GM18861 (cell line): Measurements from ENCODE around the gene SRCAP.

Experiments
- ATAC-seq: cut with Tn5 transposase; IDR thresholded peaks from one replicate; pipeline ENCODE4 v1.9.1; 2021; ENCODE audit not compliant: unreplicated experiment

Gene SRCAP

DNA sequence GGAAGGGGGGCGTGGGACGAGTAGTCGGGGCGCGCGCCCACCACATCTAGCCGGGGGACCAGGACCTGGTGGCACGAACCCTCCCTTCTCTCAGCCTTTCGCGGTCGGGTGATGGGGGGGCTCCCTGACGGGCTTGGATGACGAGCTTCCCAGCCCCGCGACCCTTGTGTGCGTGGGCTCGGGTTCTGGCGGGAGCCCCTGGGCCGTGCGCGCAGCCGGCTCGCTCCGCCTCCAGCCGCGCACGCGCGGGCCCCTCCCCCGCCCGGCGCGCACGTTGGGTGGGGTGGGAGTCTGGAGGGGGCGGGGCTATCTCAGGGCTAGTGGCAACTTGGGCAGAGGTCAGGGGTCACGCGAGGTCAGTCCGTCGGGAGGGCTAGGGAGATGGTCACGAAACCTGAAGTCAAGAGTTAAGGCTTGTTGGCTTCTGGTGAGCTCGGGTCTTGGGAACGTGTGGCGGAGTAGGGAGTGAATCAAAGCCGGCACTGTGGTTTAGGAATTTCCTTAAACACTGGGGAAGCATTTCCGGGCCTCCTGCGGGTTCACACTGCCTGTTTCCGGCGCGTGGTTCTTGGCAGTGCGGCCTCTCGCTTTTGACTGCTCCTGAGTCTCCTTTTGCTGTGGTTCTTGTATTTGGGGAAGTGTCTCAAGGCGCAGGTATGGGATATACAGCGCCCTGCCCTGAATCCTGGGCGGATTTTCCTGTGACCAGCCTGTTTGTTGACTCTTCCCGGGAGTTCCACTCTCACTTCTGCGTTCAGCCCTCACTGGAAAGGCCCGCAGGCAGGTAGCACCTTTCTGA is at the start of gene SRCAP:
TSS of gene SRCAP (plus strand) at position 356 of the 799 bp plus-strand sequence. CDS start 1,654 bp downstream, outside the sequence.
- ATAC-seq = peak; percentile 15

DNA sequence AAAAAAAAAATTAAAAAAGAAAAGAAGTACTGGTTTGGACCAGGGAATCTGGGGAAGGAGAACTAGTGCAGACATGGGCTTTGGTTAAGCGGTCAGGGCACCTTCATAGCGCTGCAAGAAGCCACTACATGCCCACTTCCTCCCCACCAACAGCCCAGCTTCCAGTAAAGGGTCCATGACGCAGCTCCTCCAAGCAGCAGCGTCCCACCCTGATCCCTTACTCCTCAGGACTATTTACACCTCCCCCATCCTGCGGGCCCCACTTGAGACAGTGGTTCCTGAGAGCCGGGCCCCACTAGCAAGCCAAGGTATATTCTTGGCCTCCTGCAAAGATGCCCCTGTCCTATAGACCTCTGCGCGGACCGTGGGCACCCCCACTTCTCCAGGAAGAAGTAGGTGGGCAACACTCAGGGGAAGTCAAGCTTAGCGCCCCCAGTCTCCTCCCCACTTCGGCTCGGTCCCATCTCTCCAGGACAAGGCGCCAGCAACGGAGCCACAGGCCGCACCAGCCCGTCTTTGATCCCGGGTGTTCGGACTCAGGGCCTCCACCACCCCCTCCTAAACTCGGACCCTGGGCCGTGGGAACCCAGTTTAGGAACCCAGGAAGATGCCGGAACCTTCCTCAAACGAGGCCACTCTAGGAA is 49.1 kb upstream of the SRCAP start:
- ATAC-seq = no peak

DNA sequence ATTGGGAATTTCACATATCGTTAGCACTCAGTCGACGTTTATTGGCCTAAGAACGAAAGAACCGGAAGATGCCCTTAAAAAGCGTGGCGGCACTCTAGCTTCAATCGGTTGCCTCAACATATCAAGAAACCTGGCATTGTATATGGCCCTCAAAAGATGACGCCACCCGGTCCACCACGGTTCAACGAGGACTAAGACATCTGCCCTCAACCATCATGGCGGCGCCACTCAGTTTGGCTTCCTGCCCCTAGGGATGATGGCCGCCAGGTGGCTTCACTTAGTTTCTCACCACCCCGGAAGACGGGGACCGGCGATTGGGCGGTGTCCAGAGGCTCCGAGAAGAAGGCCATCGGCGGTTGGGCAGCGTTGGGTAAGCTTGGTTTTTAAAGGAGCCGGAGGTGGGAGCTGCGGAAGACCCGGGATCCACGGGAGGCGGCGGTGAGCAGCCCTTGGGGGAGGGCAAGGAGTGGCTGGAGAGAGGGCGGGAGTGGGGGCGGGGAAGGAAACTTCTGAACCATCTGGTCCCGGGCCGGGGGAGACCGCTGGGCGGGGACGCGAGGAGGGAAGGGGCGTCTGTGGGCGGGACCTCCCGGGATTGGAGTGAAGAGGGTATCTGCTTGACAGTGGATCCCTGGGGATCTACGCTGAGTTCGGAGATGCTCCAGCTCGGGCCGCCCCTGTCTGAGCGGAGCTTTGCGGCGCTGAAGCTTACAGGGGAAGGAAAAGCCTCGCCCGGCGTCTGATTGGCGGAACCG is 48.4 kb upstream of the SRCAP start, which contains the start of gene PRR14:
TSS of gene PRR14 (plus strand) at position 592 of the 755 bp plus-strand sequence. CDS start 686 bp downstream, outside the sequence.
- peak; percentile 71 for ATAC-seq

DNA sequence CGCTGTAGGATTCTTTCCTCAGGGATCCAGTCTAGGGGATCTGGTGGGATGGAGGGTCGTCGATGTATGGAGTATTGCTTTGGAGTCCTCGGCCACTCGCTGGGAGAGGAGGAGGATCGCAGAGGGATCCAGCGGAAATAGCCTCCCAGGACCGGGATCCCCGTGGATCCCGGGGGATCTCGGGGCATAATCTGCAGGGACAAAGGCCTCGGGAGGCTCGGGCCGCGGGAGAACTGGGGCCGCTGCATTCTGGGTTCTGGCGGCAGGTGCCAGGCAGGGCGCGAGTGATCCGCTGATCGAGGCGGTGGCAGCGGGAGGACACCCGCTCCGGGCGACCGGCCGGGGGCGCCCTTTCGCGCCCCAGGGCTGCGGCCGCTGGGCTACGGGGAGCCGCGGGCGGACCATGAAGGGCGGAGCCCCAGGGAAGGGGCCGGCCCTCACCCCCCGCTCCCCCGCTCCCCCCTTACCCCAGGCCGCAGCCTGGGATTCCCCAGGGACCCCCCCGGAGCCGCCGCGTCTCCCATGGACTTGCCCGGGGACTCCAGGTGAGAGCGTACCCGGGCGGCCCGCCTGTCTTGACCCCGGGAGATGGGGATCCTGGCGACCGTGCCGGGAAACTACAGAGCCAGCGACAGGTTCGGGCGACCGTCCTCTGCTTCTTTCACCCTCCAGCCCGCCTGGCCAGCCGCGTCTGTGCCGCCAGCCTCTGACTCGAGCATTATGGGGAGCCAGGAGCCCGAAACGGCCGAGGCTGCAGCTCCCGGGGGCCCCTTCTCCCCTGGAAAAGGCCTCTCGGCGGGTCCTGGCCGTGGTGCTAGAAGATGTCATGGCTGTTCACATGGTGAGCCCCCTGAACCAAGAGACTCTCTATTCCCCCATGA is 47.6 kb upstream of the SRCAP start:
- peak; percentile 31 for ATAC-seq

DNA sequence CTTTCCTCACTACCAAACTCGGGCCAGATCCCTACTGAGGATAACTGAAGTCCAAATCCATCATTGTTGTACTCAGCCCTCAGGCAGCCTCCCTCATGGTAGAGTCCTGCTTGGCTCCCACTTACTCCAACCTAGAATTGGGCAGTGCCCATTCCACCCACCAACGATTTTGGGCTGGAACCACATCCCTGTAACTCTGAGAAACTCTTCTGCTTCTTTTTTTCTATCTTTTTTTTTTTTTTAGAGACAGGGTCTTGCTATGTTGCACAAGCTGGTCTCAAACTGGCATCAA is 47.0 kb upstream of the SRCAP start:
- ATAC-seq = no peak

DNA sequence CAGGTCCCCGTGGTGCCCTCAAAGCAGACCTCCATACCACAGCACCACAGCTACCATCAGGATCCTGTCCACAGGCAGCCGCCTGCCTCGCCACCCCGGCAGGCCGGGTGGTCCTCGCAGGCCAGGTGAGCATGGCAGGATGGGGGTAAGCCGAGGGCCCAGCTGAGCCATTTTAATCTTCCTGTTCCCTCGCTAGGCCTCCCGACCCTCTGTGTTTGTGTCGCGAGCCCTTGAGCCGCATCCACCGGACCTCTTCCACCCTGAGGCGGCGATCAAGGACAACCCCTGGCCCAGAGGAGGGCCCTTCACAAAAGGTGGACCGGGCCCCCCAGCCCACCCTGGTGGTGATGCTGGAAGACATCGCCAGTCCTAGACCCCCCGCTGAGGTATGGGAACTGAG is 46.3 kb upstream of the SRCAP start:
- ATAC-seq = no peak

DNA sequence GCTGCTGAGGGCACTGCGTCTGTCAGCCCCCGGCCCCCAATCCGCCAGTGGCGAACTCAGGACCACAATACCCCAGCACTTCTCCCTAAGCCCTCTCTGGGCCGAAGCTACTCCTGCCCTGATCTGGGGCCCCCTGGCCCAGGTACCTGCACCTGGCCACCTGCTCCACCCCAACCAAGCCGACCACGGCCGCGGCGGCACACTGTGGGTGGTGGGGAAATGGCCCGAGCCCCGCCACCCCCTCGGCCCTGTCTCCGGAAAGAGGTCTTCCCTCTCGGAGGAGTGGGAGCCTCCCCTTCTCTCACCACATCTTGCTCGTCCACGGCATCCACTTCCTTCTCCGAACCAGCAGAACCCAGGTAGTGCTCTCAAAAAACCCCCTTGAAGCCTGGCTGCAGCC is 44.1 kb upstream of the SRCAP start:
- ATAC-seq = no peak

DNA sequence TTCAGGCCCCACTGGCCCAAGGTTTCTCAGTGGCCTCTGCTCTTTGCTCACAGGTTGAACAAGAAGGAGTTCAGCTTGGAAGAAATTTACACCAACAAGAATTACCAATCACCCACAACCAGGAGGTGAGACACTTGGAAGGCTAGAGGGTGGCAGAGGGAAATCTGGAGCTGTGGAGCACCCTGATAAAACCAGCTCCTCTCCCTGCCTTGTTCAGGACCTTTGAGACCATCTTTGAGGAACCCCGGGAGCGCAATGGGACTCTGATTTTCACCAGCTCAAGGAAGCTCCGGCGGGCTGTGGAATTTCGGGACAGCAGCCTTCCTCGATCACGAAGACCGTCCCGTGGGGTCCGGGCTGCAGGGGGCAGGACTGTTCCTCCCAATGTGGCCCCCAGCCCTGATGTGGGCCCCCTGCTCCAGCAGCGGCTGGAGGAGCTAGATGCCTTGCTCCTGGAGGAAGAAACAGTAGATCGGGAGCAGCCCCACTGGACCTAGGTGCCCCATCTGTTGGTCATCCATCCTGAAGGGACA is 43.1 kb upstream of the SRCAP start:
- no peak for ATAC-seq

DNA sequence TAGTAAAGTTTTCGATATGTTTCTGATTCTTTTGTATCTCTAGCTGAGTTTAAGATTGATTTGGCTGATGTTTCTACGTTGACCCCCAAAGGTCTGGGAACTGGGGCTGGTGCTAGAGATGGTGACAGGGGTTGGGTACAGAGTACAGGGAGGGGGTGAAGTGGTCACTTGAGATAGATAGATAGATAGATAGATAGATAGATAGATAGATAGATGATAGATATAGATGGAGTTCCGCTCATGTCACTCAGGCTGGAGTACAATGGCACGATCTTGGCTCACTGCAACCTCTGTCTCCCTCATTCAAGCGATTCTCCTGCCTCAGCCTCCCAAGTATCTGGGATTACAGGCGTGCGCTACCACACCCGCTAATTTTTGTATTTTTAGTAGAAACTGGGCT is 42.6 kb upstream of the SRCAP start:
- ATAC-seq = no peak

DNA sequence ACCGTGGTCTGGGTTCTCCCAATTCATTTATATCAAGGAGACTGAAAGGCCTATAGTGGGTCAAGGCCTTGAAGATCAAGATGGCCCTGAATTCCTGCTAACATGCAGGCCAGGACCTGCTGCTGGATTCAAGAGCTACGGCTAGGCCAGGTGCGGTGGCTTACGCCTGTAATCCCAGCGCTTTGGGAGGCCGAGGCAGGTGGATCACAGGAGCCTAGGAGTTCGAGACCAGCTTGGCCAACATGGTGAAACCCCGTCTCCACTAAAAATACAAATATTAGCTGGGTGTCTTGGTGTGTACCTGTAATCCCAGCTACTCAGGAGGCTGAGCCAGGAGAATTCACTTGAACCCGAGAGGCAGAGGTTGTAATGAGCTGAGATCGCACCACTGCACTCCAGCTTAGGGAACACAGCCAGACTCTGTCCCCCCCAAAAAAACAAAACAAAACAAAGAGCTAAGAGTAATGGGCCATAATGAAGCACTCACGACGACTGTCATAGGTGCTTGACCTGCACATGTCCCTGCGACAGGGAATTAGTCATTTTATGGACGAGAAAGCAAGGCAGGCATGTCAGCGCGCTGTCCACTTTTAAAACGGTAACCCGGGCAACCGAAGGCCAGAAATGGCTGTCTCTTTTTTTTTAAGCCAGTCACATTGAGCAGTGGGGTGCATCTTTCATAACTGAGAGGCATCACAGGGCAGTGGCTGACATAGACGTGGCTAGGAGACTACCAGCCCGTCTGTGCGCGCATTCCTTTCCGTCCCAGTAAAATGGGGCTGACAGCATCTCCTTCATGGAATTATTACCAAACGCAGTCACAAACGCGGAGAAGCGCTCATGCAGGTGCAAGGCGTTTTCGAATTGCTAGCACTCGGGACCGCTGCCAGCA is 41.8 kb upstream of the SRCAP start:
- no peak for ATAC-seq

DNA sequence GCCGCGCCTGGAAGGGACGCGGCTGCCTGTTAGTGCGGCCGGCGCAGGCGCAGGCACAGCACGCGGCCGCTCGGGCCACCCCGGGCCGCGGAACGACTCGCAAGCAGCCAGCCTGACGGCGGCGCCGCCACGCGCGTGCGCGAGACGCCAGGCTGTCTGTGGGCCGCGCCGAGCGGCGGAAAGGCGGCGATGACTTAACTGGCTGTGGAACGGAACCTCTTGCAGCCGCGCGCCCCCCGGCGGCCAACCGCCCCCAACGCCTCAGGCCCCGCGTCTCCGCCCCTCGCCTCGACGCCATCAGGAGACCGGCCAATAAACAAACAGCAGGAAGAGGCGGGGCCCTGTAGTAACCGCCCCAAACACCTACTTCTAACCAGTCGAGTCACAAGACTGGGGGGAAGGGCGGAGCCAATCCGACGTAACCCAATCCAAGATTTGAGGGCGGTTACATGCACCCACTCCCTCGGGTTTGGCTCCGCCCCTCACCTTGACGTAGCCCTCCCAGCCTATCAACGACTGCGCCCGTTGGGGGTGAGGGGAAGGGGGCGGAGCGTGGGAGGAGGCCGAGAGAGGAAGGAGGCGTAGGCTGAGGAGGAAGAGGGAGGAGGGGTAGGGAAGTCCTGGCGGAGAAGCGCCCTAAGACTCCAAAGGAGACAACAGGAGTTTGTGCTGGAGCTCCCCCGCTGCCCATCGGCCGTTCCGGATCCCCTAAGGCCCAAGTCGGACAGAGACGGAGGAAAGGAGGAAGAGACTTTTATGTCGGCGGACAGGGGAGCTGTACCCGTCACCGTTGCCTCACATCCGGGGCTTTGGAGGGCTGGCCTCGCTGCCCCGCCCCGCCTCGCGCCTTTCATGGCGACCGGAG is 40.9 kb upstream of the SRCAP start, which contains the start of gene FBRS:
TSS of gene FBRS (plus strand) at position 566 of the 865 bp plus-strand sequence. CDS start 1,088 bp downstream, outside the sequence.
- ATAC-seq = peak; percentile 56

DNA sequence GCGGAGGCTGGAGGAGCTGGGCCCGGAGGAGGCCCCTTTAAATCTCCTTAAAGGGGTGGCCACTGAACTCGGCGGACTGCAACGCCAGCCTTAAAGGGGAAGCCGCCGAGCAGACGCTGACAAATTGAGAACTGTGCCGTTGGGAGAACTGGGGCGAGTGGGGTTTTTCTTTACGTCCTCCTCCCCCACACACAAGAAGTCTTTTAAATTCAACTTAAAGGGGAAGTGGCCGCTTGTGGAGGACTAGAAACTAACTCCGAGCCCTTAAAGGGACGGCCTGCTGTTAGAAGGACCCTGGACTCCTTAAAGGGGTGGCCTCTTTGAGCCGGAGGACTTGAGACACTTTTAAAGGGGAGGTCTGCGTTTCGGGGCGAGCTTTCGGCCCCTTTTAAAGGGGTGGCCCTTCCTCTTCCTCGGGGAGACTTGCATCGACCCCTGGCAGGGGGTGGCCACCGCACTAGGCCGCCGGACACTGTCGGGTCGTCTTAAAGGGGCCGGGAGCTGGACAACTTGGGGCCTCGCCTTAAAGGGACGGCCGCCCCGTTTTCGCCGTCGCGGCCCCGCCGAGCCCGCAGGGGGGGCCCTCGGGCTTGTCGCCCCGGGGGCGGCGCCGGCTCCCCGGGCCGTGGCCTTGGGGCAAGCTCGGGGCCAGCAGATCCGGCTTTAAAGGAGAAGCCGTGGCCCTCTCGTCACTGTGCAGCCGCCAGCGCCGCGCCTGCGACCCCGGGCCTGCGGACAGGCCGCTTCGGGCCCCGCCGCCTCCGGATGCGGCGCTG is 40.1 kb upstream of the SRCAP start:
- peak; percentile 23 for ATAC-seq

DNA sequence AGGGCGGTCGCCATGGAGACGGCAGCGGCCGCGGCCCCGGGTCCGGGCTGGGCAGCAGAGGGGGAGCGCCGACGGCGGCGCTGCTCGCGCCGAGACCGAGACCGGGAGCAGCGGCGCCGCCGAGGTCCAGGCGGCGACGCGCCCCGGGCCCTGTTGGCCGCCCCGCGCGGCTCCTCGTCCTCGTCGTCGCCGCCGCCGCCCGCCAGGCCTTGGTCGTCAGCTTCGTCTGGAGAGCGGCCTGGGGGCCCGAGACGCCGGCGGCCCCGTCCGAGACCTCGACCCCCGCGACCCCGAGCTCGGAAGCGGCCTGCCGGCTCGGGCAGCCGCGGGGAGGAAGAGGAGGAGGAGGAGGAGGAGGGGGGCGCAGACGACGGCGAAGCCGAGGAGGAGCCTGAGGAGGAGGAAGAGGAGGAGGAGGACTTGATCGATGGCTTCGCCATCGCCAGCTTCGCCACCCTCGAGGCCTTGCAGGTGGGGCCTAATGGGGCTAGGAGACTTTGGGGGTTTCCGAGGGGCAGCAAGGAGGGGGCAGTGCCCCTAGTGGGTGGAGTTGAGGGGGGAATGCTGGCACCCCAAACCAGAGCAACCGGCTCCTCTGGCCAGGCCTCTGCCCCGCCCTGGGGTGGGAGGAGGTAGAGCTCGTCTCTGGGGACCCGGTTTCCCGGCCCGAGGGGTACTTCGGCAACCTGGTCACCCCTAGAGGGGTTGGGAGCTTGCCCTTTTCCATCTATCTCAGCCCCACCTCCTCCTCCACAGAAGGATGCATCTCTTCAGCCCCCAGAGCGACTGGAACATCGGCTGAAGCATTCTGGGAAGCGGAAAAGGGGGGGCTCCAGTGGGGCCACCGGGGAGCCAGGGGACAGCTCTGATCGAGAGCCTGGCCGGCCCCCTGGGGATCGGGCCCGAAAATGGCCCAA is 39.2 kb upstream of the SRCAP start:
- no peak for ATAC-seq

DNA sequence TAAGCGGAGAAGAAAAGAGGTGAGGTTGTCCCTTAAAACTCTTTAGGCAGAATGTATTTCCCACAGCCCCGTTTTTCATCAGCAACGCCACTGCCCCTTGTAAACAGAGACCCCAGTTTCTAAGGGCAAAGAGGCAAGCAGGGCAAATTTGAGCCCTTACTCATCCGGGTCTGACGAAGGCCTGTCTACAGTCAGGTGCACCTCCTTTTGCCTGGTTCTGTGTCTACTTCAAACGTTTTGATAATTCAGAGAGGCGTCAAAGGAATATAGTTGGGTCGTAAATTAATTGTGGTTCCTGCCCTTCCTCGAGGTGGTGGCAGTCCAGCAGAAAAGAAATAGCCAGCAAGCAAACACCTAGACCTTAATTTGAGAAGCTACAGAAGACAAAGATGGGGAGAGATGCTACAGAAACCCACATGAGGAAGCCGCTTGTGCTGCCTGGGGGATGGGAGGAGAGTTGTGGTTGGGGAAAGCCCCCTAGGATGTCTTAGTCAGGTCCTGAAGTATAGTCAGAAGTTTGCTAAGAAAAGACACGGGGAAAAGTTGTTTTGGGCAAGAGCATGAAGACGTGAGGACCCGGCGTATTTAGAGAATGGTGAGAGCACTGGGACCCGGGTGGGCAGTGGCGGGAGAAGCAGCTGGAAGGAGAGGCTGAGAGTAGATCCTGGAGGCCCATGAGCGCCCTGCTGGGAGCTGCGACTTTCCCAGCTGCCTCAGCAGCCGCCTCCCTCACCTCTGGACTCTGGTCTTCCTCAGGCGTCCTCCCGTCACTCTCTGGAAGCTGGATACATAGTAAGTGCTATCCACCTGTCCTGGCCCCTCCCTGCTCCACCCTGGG is 38.3 kb upstream of the SRCAP start:
- ATAC-seq = no peak

DNA sequence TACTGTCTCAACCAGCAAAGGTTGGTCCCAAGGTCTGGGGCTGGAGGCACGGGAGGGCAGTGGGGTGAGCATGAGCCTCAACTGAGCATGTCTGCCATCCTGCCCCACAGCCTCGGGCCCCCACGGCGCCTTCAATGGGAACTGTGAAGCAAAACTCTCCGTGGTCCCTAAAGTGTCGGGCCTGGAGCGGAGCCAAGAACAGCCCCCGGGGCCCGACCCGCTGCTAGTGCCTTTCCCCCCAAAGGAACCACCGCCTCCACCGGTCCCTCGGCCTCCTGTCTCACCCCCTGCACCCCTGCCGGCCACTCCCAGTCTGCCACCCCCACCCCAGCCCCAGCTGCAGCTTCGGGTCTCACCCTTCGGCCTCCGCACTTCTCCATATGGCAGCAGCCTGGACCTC is 36.5 kb upstream of the SRCAP start:
- ATAC-seq = no peak

DNA sequence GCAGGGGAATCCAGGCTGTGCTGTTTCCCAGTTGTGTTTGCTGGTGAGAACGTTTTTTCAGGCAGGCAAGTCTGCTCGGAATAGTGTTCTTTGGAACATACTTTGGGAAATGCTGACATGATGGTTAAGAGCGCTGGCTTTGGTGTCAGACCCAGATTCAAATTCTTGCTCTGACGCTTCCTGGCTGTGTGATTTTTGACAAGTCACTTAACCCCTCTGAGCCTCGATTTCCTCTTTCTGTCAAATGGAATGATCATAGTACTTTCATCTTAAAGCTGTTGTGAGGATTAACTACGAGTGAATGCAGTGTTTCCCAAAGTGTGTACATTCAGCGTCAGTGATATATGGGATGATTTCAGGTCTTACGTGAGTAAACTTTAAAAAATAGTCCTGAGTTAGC is 35.9 kb upstream of the SRCAP start:
- no peak for ATAC-seq
